LHCN-M2 (cell line): ENCODE results near the gene MAJIN. TPM values are rescaled to one million over a fixed set of nuclear protein-coding genes. Genes with fewer than 3 reads are reported as not detected.

Experiments
- DNase-seq: peaks from one replicate; pipeline ENCODE4 v3.0.0-alpha.2; 2012; ENCODE audit warnings: low read depth
- total RNA-seq: library from RNA; depleted of rRNA; stranded (reverse); fragments of >200 nt; gene quantifications from 2 replicates; pipeline ENCODE4 v1.2.3, GENCODE V29; 2014; rRNA removed

Gene MAJIN
- total RNA-seq, 1 experiment from 2014 or later: not detected

DNA sequence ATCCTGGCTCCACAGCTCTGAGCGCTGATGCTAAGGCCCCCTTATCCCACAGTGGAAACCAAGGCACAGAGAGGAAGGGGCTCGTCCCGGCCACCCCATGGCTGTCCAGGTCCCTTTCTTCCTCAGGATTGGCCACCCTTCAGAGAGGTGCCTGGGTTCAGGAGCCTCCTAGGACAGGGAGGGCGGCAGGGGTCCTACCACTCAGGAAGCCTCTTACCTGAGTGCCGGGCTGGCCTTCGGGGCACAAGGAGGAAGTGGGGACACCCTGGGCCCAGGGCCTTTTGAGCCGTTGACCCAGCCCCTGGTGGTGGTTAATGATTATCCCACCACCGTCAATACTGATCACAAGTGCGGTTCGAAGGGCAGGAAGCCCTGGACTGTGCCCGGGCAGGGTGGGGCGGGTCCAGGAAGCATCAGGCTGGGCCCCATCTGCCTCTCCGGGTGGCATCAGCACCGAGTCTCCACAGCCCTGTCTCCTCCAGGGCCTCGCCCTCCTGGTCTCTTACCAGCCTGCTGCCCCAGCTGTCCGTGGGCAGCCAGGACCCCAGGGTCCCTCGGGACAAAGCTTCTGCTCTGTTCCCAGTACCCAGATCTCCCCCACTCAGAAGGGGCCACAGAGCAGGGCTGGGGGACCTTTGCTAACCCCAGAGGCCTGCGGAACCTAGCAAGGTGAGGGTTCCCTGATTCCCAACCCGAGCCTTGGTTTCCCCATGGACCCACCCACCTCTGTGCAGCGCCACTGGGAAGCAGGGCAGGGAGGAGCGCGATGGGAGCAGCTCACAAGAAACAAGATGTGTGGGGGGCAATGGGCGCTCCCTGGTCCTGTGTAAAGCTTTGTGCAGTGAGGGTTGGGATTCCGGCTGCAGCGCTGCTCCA lies 78.5 kb downstream of the MAJIN start:
- DNase-seq: no peak

- no peak for DNase-seq
Measured at GRCh38 chr11:64892838-64893193, 79.1 kb downstream of the MAJIN start.

DNA sequence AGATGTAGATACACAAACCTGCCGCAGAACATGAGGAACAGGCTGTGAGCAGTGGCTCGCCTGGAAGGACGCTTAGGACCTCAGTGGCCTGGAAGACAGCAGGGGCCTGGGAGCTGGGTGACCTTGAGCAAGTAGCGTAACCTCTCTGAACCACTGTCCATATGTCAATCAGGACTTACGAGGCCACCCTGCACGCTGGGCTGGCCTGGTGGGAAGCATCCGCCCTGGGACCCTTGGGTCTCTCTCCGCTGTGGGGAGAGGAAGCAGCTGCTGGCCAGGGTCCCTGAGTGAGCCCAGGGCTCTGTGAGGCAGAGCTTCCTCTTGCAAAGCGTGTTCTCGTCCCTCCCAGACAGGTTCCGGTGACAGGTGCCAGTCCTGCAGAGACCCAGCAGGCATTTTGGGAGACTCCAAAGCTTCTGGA lies 79.5 kb downstream of the MAJIN start:
- no peak for DNase-seq

DNA sequence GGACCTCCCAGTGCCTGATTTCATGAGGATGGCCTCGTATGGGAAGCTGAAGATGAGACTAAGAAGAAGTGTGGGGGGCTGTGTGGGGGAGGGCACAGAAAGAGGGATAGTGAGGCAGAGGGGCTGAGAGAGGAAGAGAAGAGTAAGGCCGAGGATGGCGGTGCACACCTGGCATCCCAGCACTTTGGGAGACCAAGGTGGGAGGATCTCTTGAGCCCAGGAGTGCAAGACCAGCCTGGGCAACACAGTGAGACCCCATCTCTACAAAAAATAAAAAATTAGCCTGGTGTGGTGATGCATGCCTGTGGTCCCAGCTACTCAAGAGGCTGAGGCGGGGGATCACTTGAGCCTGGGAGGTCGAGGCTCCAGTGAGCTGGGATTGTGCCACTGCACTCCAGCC lies 80.0 kb downstream of the MAJIN start:
- DNase-seq: no peak

DNA sequence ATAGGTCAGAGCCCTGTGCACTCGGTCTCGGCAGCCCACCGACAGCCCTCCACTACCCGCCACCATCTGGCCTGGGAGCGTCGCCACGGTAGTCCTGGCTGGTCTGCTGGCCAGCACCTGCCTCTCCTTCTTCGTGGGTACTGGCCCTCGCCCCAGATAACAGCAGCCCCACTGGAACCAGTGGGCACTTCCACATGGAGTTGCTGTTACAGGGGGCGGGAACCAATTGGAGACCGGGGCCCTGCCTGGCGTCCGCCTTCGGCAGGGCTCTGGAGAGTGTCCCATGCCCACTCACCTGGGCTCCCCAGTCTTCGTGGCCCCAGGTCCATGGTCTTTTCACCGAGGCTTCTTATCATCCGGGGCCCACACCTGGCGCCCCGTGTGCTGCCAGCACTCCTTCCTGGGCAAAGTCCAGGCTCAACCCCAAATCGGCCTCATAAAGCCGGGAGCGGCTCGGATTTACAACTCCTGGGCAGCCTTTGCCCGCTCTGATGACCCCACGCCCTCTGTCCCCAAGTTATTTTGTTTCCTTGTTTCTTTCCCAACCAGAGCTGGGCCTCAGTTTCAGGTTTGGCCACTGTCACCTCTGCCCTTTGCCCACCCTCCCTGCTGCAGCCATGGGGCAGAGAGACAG lies 80.6 kb downstream of the MAJIN start:
- no peak for DNase-seq

GRCh38 chr11:64890522-64890939 lies 81.4 kb downstream of the MAJIN start:
- DNase-seq: no peak

DNA sequence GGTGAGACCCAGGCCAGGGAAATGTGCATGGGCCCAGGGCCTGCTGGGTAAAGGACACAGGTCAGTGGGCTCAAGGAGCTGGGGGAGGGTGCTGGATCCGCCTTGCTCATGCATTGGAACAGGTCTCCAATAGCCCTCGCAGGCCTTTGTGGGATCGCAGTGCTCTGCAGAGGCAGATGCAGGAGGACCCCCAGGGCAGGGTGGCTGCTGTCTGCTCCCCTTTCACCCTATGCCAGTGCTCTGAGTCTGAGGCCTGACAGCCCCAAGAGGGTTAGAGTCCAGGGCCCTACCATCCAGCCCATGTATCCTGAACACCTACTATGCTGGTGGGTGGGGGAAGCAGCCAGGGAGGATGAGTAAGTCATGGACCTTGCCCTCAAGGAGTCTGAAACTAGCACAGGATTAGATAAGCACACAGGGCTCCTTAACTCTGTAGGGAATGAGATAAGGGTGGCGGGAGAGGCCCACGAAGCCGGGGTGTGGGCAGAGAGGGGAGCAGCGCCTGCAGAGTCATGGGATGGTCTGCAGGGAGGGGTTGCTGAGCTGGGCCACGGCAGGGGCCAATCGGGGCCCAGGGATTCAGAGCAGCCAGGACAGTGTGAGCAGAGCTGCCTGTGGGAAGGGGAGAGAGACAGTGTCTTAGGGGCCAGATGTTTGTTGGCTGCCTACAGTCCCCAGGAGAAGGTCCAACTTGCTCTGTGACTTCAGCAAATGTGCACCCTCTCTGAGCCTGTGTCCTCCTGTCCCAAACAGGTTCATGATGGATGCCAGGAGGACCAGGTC lies 83.0 kb downstream of the MAJIN start:
- no peak for DNase-seq

DNA sequence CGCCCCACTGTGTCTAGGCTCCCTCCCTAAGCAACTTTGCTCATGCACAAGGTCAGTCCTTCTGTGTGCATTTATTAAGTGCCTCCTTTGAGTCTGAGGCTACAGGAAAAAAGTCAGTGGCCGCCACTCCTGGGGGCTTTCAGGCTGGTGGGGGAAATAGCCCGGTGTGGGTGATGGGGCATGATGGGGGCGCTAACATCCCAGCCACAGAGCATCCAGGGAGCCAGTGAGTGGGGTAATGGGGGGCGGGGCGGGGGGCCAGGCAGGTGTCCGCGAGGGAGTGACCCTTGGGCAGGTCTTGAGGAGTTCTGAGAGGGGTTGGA lies 83.5 kb downstream of the MAJIN start:
- no peak for DNase-seq

Other genes with a start within 250 kb of the MAJIN start
- gene NRXN2, start 248.9 kb downstream of the MAJIN start, total RNA-seq: 34.0 and 50.4 TPM in 2 replicates
- 0.23 TPM in 1 of 2 replicates, not detected in the other for gene RASGRP2, start 228.0 kb downstream of the MAJIN start, total RNA-seq
- gene PYGM, start 212.1 kb downstream of the MAJIN start, total RNA-seq: not detected in 2 replicates
- gene SF1, start 193.6 kb downstream of the MAJIN start, total RNA-seq: 124 and 158 TPM in 2 replicates
- 10.8 and 11.3 TPM in 2 replicates for gene MAP4K2, start 168.9 kb downstream of the MAJIN start, total RNA-seq
- gene MEN1, start 161.6 kb downstream of the MAJIN start, total RNA-seq: 19.8 and 25.3 TPM in 2 replicates
- 0.11 TPM in 1 of 2 replicates, not detected in the other for gene CDC42BPG, start 127.5 kb downstream of the MAJIN start, total RNA-seq
- gene EHD1, start 93.5 kb downstream of the MAJIN start, total RNA-seq: 73.5 and 84.6 TPM in 2 replicates
- 17.7 and 22.9 TPM in 2 replicates for gene ATG2A, start 54.9 kb downstream of the MAJIN start, total RNA-seq
- gene PPP2R5B, start 47.4 kb downstream of the MAJIN start, total RNA-seq: 19.2 and 27.3 TPM in 2 replicates
- gene GPHA2, start 36.2 kb downstream of the MAJIN start, total RNA-seq: not detected in 2 replicates
- 0.19 and 0.40 TPM in 2 replicates for gene BATF2, start 24.9 kb upstream of the MAJIN start, total RNA-seq
- gene ARL2, start 42.1 kb upstream of the MAJIN start, total RNA-seq: 102 and 115 TPM in 2 replicates
- gene SNX15, start 55.3 kb upstream of the MAJIN start, total RNA-seq: 15.2 and 16.0 TPM in 2 replicates
- gene SAC3D1, start 69.1 kb upstream of the MAJIN start, total RNA-seq: 21.7 and 23.5 TPM in 2 replicates
- not detected in 2 replicates for gene NAALADL1, start 86.4 kb upstream of the MAJIN start, total RNA-seq
- gene CDCA5, start 111.9 kb upstream of the MAJIN start, total RNA-seq: 48.0 and 62.1 TPM in 2 replicates
- 55.7 and 59.9 TPM in 2 replicates for gene ZFPL1, start 112.1 kb upstream of the MAJIN start, total RNA-seq
- gene VPS51, start 124.1 kb upstream of the MAJIN start, total RNA-seq: 111 and 174 TPM in 2 replicates
- gene TM7SF2, start 139.8 kb upstream of the MAJIN start, total RNA-seq: 0.96 and 3.3 TPM in 2 replicates
- gene ZNHIT2, start 145.6 kb upstream of the MAJIN start, total RNA-seq: 13.7 and 20.9 TPM in 2 replicates
- gene FAU, start 150.0 kb upstream of the MAJIN start, total RNA-seq: 246 and 445 TPM in 2 replicates
- gene MRPL49, start 150.2 kb upstream of the MAJIN start, total RNA-seq: 58.5 and 68.3 TPM in 2 replicates
- 14.6 and 18.3 TPM in 2 replicates for gene SYVN1, start 162.4 kb upstream of the MAJIN start, total RNA-seq
- not detected in 2 replicates for gene SPDYC, start 198.1 kb upstream of the MAJIN start, total RNA-seq
- 125 and 141 TPM in 2 replicates for gene CAPN1, start 209.8 kb upstream of the MAJIN start, total RNA-seq